HG02970 (cell line): Measurements from ENCODE around the gene PSEN1.

Experiments used
- ATAC-seq: cut with Tn5 transposase; IDR thresholded peaks from one replicate; pipeline ENCODE4 v1.9.1; 2021; ENCODE audit warnings: mild to moderate bottlenecking, moderate library complexity, moderate number of reproducible peaks; ENCODE audit not compliant: unreplicated experiment, low FRiP score

PSEN1 gene

DNA sequence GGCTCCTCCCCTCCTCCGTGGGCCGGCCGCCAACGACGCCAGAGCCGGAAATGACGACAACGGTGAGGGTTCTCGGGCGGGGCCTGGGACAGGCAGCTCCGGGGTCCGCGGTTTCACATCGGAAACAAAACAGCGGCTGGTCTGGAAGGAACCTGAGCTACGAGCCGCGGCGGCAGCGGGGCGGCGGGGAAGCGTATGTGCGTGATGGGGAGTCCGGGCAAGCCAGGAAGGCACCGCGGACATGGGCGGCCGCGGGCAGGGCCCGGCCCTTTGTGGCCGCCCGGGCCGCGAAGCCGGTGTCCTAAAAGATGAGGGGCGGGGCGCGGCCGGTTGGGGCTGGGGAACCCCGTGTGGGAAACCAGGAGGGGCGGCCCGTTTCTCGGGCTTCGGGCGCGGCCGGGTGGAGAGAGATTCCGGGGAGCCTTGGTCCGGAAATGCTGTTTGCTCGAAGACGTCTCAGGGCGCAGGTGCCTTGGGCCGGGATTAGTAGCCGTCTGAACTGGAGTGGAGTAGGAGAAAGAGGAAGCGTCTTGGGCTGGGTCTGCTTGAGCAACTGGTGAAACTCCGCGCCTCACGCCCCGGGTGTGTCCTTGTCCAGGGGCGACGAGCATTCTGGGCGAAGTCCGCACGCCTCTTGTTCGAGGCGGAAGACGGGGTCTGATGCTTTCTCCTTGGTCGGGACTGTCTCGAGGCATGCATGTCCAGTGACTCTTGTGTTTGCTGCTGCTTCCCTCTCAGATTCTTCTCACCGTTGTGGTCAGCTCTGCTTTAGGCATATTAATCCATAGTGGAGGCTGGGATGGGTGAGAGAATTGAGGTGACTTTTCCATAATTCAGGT lies at the start of gene PSEN1:
PSEN1 (plus strand) TSS at position 121 of the 839 bp plus-strand sequence. CDS start 11,513 bp downstream, outside the sequence.
- peak; percentile 95 for ATAC-seq

DNA sequence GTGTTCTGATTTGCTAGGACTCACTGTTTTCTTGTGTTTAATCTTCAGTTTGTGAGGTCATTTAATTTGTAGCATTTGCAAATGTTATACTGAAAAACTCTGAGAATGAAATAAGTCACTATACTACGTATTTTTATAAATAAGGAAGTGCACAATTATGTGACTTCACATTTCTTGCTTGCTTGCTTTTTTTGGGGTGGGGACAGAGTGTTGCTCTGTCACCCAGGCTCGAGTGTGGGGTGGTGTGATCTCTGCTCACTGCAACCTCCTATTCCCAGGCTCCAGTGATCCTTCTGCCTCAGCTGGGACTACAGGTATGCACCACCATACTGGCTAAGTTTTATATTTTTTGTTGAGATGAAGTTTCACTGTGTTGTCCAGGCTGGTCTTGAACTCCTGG lies 45.3 kb upstream of the PSEN1 start:
- ATAC-seq: no peak

DNA sequence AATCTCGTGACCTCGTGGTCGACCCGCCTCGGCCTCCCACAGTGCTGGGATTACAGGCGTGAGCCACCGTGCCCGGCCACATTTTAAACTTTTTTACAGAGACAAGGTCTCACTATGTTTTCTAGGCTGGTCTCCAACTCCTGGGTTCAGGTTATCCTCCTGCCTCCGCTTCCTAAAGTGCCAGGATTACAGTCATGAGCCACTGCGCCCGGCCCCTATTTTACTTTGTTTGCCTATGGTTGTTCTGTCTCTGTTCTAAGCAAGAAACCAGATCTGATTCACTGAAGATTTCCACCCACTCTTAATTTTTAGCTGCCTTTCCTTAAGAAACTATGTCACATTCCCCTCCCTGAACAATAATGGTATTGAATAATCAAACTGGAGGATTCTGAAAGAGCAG lies 38.9 kb upstream of the PSEN1 start:
- ATAC-seq: no peak

DNA sequence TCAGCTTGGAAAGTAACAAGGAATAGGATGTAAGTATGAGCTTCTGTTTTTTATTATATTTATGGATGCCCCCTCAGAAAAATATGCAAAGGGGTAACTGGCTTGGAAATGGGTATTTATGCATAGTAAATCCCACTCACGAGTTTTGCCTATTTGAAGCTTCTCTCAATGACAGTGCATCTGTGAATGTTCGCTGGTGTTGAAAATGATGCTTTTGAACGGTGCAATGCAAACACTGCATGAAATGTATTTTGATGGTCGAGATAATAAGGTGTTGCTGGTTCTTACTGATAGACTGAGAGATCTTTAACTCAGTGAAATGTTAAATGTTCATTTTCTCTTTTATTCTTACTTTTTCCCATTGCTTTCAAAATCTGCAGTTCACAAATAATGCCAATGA lies 36.0 kb upstream of the PSEN1 start:
- no peak for ATAC-seq

DNA sequence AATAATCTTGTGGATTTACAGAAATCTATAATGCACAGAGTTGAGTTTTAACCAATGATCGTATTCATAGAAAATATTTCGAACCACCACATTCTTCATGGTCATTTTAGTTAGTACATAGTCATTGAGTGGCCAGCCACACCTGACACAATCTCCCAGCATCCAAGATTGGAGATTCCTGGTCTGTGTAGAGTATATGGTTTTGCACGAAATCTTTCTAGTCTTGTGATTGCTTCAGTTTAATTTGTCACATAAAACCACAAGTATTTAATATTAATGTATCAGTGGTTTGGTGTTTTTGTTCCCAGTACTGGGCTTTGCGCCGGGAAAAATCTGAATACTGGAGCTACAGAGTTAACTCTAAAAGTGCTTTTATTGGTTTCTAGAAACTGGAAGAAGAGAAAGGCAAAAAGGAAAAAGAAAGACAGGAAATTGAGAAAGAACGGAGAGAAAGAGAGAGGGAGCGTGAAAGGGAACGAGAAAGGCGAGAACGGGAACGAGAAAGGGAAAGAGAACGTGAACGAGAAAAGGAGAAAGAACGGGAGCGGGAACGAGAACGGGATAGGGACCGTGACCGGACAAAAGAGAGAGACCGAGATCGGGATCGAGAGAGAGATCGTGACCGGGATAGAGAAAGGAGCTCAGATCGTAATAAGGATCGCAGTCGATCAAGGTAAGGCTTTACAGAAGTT lies 33.4 kb upstream of the PSEN1 start:
- no peak for ATAC-seq

DNA sequence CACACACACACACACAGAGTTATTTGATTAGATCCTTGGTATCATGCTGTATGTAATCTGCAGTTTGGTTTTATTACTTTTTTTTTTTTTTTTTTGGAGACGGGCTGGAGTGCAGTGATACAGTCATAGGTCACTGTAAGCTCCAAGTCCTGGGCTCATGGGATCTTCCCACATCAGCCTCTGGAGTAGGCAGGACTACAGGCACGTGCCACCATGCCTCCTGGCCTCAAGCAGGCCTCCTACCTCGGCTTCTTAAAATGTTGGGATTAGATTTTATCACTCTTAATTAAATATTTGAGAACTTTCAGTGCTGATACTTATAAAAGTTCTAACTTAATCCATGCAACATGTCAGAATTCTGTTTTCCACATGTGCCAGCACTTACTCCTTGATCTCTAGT lies 31.3 kb upstream of the PSEN1 start:
- no peak for ATAC-seq

DNA sequence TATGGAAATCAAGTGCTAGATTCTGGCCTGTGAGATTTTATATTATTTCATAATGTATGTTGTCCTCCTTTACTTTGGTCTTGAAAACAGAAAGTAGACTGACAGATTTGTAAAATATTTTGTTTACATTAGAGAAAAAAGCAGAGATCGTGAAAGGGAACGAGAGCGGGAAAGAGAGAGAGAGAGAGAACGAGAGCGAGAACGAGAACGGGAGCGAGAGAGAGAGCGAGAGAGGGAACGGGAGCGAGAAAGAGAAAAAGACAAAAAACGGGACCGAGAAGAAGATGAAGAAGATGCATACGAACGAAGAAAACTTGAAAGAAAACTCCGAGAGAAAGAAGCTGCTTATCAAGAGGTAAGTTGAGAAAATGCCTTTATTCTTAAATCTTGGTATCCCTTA lies 30.6 kb upstream of the PSEN1 start:
- ATAC-seq: no peak

DNA sequence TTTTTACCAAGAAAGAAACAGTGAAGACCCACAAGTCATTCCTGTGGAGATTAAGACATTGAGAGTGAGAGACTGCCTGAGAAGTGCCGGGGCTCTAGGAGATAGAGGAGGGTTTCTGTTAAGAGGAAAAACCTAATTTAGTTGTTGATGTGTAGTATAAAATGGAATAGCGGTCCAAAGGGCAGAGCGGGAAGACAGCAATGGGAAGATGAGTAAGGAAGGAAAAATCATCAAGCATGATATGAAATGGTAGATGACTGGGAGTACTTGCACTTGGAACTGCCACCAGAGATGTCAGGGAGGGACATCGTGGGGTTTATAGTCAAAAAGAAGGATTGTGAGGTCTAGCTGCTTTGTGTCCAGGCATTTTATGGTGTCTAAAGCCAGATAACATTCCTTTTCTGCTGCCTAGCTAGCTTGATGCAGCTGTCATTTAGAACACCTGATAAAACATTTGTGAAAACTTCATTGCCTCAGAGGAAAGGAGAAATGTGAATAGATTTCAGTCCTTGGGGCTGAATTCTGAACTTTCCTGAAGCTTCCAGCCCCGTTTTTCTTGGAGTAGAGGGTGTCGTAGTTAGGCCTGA lies 20.1 kb upstream of the PSEN1 start:
- ATAC-seq: no peak

DNA sequence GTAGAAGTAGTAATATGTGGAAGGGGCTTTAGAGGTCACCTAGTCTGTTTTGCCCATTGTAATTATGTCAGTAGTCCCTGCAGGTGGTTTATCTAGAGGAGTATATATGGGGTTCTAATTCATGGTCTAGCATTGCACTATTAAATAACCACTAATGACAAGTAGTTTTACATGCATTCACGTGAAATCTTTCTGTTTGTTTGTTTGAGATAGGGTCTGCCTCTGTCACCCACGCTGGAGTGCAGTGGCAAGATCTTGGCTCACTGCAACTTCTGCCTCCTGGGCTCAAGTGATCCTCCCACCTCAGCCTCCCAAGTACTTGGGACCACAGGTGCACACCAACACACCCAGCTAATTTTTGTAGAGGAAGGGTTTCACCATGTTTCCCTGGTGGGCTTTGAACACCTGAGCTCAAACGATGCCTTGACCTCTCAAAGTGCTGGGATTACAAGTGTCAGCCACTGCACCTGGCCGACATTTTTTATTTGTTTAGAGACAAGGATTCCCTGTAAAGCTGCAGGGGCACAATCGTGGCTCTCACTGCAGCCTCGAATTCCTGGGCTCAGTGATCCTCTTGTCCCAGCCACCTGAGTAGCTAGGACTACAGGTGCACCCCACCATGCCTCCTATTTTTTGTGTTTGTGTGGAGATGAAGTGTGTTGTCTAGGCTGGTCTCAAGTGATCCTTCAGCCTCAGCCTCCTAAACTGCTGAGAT lies 12.0 kb upstream of the PSEN1 start:
- ATAC-seq: no peak

DNA sequence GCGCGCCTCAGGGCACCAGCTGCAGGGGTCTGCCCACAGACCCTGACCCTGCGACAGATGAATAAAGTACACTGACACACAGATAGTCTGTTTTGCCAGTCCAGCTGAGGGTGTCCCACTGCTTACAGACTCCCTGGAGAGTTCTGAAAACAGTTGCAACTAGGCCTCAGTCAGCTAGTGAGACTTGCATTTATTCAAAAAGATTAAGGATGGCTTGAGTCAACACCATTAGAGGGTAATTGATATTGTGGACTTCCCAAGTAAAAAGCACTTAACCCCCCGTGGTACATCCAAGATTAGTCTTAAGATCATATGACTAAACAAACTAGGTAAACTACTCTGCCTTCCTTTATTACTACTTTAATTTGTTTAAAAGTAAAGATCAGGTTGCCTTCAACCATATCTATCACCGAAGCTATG lies 11.1 kb upstream of the PSEN1 start:
- no peak for ATAC-seq

DNA sequence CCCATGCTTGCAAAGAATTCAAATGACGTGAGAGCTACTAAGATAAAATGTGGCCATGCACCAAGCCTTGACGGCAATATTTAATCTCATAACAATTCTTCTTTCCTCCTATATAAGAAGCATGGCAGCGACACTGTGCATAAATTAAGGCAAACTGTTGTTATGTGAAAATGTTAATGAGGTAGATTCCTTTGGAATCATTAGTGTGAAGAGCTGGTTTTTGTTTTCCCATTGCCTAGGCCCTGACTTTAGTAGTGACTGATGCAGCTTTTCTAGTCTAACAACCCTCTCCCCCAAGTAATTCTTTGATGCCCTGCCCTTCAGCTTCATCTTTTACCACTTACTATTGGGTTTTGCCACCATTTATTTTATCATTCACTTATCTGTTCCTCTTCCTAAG lies 10.6 kb upstream of the PSEN1 start:
- no peak for ATAC-seq

DNA sequence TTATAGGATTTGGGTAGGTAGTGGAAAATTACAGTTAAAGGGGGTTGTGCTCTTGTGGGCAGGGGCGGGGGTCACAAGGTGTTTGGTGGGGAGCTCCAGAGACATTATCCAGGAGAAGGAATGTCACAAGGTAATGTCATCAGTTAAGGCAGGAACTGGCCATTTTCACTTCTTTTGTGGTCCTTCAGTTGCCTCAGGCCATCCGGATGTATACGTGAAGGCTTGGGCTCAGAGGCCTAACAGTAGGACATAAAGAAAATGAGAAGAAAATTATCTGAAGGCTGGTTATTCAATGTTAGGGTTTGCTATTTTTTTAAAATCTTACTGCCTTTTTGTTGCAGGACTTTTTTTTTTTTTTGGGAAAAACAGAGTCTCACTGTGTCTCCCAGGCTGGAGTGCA lies 2.5 kb upstream of the PSEN1 start:
- ATAC-seq: no peak

DNA sequence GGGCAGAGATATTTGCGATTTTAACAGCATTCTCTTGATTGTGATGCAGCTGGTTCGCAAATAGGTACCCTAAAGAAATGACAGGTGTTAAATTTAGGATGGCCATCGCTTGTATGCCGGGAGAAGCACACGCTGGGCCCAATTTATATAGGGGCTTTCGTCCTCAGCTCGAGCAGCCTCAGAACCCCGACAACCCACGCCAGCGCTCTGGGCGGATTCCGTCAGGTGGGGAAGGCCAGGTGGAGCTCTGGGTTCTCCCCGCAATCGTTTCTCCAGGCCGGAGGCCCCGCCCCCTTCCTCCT lies 271 bp upstream of the PSEN1 start:
- ATAC-seq: no peak

DNA sequence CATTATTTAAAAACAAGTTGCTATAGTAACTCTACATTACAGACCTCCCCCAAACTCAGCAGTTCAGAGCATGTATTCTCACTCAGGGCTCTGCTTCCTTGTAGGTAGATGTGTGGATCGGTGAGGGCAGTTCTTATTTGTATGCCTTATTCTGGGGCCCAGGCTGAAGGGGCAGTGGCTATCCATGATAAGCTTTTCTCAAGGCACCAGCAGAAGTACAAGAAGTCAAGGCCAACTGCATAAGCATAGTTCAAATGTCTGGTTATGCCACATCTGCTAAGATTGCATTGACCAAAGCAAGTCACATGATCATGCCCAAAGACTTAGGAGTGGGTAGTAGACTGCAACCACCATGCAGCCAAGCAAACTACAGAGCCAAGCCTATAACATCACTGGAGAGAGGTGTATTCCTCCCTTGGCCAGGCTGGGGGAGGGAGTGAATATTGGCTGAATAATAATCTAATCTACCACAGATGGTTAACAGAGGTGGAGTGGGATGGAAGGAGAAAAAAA lies 4.6 kb downstream of the PSEN1 start:
- ATAC-seq: no peak

DNA sequence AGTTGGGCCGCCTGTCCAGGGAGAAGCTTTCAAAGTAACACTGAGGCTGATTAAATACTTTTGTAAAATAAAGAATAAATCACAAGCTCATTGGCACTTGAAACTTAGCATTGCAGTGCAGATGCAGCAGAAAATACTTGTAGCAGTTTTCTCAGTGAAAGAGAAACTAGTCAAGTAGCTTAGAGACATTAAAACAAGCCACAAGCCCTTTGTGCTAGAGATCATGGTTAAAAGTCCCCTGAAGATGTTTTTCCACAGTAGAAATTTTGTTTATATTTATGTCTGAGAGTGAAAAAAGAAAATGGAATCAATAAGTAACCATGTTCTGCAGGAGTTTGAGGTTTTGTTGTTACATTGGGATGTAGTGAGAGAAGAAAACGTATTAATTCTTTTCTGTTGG lies 5.9 kb downstream of the PSEN1 start:
- no peak for ATAC-seq

DNA sequence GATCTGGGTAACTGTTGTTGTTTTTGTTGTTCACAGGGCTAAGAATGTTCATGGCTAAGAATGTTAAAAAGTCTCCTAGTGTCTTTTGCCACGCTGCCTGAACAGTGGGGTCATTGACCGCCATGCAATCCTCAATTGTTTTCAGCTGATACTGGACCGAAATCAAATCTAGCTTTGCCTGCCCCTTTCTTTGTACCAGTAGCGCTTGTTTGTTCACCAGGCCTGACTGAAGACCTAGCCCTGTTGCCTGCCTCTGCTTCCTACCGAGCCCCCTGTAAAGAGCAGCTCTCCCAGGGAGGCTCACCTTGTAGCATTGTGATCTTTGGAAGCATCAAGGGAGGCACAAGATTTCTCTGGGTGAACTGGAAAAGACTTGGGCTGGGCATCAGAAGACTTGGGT lies 6.7 kb downstream of the PSEN1 start:
- ATAC-seq: no peak

DNA sequence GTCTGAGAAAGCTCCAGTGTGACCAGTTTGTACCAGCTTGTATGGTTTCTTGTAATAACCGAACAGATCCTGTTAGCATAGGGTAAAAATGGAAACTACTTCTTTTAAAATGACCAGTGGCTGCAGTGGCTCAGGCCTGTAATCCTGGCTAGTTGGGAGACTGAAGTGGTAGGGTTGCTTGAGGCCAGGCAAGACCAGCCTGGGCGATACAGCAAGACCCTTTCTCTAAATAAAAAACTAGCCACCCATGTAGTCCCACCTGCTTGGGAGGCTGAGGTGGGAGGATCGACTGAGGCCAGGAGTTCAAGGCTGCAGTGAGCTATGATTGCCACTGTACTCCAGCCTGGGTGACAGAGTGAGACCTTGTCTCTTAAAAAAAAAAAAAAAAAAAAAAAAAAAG lies 7.3 kb downstream of the PSEN1 start:
- ATAC-seq: no peak

DNA sequence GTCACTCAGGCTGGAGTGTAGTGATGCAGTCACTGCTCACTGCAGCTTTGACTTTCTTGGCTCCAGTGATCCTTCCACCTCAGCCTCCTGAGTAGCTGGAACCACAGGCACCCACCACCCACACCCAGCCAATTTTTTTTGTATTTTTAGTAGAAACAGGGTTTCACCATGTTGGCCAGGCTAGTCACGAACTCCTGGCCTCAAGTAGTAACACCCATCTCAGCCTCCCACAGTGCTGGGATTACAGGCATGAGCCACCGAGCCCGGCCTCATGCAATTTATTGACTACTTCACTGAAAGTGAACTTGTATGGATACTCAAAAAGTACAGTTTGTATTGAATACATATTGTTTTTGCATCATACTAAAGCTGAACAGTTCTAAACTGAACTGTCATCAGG lies 9.1 kb downstream of the PSEN1 start:
- no peak for ATAC-seq

DNA sequence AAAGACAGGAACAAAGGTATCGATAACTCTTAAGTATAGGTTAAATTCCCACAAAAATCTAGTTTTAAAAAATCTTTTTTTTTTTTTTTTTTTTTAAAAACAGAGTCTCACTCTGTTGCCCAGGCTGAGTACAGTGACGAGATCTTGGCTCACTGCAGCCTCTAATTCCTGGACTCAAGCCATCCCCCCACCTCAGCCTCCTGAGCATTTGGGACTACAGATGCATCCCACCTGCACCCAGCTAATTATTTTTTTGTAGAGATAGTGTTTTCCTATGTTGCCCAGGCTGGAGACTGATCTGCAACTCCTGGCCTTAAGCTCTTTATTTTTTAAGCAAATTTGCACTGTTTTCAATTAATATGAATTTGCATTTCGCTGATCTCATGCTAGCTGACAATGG lies 9.8 kb downstream of the PSEN1 start:
- ATAC-seq: no peak

DNA sequence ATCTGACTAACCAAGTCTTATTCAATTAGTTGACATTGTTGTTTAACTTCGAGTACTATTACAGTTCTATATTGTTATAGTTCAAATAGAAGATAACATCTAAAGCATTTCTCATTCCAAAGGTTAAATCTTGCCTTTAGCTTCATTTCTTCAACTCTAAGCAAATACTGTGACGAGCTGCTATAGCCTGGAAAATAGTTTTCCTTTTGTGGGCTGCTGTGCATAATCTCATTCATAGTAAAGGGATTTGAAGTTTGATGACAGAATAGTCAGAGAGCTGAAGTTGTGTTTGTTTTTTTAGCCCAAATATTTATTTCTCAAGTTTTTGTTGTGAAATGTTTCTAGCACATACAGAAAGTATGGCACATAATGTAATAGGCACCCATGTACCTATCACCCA lies 13.4 kb downstream of the PSEN1 start:
- ATAC-seq: no peak

DNA sequence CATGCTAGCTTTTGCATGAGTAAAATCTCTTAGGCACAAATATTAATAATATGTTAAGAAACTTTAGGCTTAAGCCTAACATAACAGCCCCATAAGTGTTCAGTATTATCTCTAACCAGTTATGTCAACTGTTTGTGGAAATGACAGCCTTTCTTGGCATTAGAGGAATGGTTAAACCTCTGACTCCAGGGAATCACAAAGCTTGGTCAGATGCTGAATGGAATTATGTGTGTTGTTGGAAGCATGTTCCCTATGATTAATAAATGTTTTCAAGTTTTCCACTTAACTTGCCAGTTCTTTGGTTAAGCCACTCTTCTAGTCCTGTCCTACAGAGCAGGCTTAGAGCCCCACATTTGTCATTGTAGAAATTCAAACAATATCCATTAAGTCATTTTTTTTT lies 17.0 kb downstream of the PSEN1 start:
- no peak for ATAC-seq
